Measurements from ENCODE around the gene ADCY2. TPM values are rescaled to one million over a fixed set of nuclear protein-coding genes. Genes with fewer than 3 reads are reported as not detected.

Gene ADCY2
- polyA plus RNA-seq, 3 donors: 4.5 to 6.8 (median 6.3) TPM

DNA sequence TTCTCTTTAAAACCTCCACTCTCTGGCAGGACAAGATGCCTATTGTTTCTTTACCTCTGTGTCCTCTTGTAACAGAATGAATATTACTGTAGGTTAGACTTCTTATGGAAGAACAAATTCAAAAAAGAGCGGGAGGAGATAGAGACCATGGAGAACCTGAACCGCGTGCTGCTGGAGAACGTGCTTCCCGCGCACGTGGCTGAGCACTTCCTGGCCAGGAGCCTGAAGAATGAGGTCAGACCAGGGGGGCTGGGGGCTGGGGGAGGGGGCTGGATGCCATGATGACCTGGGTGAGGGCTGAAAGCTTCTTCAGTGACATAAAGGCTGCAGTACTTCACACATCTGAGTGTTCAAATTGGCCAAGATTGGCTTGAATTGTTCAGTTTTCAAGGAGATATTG is 393.6 kb downstream of the ADCY2 start:
- DNase-seq (ENCODE audit: extremely low read depth in 1 of 11, low read depth in 9 of 11, low spot score in 4 of 11): no peak

DNA sequence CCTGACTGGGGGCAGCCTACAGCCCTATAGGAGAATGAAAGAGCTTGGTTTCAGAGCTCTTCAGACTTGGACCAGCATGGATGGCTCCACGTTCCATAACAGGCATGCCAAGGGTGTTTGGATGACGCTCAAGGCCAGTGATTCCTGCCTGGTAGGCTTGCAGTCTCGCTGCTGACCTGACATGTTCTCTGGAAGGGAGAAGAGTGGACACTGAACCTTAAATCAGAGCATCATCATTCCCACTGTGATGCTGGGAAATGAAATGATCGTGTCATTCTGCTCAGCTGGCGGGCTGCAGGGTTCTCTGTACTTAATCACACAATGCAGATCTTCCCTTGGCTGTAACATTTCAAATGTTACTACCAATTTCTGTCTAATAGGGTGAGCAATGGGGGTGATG is 398.0 kb downstream of the ADCY2 start:
- no peak for DNase-seq (ENCODE audit: extremely low read depth in 1 of 11, low read depth in 9 of 11, low spot score in 4 of 11)

DNA sequence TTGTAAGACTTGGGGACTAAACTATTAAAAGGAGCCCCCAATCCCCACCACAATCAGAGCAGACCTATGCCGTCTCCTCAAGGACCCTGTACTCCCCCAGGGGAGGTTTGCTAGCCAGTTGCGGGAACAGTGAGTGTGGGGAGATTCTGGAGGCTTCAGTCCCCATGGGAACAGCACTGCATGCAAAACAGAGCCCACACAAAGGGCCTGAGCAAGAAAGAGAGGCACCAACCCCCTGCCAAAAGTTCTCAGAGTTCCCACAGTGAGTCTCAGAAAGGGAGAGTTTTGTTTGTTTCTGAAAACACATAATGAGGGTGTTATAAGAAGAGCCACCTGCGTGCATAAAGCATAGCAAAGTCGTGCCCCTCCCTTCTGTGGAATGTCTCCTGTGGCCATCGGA is 398.4 kb downstream of the ADCY2 start:
- DNase-seq (ENCODE audit: extremely low read depth in 1 of 11, low read depth in 9 of 11, low spot score in 4 of 11): no peak

DNA sequence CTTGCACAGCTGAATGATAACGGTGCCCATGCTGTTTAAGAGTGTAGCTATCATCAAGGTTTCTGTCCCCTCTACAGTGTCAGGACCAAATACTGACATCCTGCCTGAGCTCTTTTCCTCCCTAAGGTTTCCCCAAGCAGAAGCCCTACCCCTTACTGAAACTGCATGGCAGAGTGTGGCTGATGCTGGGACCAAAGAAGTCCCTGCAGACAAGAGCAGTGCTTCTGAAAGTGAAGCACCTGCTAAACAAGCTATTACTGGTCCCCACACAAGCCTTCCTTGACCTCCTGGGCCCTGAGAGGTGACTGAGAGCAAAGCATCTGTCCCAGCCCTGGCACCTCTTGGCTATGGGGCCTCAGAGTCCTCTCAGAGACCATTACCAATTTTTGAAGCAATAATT is 398.9 kb downstream of the ADCY2 start:
- DNase-seq (ENCODE audit: extremely low read depth in 1 of 11, low read depth in 9 of 11, low spot score in 4 of 11): no peak

DNA sequence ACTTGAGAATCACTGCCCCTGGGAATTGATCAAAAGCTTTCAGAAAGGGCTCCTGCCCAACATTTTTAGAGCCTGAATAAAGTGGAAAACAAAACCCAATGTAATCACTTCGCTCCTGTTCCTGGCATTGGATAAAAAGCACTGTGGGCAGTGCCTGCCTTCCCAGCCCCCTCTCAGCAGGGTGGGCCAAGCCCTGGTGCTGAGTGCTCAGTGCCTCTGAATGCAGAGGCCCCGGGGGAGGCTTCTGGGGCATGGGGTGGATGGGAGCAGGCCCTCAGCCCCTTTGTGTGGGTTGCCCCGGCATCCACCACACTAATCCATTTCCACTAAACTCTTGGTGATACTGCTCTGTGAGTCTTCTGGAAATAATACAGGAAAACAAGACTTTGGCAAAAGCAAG is 399.4 kb downstream of the ADCY2 start:
- DNase-seq (ENCODE audit: extremely low read depth in 1 of 11, low read depth in 9 of 11, low spot score in 4 of 11): no peak

DNA sequence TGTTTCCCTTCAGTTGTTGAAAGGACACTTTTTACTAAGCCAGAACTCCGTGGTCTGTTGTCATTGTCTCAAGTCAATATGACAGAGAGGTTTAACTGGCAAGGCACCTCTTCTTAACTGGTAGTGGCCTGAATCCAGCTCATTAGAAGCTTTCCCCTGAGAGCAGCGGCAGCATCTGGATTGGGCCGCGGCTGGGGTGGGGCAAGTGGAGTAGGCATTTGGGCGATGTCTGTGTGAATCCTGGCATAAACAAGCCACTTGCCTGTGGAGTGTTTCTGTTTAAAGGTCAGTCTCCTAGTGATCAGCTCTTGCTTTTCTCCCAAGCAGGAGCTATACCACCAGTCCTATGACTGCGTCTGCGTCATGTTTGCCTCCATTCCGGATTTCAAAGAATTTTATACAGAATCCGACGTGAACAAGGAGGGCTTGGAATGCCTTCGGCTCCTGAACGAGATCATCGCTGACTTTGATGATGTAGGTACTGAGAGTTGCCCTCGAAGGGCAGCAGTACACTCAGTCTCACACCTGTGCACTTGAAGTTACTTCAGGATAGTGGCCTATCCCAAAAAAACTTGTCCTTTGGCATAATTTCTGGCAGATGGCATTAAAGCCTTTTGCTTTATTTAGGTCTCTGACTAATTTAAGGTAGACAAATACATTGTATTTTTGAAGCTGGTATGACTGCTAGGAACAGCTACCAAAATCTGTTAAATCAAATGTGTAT is 406.1 kb downstream of the ADCY2 start:
- DNase-seq (ENCODE audit: extremely low read depth in 1 of 11, low read depth in 9 of 11, low spot score in 4 of 11): no peak

DNA sequence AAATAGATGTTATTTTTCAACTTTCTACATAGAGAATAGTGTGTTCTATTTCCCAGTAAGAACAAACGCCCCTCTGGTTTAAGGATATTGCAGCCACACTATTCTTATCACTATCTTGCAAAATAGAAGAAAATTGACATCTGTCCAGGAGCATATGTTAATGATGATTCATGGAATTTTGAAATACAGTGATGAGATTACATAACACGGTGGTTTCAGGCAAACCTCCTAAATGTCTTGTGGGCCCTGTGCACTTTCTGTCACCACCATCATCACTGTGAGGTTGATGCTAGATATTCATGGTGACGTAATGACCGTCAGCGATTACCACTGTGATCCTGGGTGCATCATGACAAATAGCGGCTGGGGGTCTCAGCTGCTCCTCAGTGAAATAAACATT is 406.9 kb downstream of the ADCY2 start:
- DNase-seq (ENCODE audit: extremely low read depth in 1 of 11, low read depth in 9 of 11, low spot score in 4 of 11): no peak

DNA sequence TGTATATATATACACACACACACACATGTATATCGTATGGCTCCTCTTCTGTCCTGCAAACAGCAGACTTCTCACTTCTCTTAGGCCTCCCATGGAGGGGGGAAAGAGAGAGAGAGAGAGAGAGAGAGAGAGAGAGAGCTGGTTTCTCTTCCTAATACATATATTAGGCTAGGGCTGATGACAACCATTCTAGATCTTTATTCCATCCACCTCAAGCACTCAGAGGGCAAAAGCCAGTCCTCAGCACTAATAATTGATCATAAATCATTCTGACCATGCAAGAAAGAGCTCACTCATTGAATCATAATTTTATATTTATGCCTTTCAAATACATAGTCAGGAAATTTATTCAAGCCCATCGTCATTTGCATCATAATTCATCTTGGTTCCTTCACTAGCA is 408.0 kb downstream of the ADCY2 start:
- DNase-seq (ENCODE audit: extremely low read depth in 1 of 11, low read depth in 9 of 11, low spot score in 4 of 11): no peak

DNA sequence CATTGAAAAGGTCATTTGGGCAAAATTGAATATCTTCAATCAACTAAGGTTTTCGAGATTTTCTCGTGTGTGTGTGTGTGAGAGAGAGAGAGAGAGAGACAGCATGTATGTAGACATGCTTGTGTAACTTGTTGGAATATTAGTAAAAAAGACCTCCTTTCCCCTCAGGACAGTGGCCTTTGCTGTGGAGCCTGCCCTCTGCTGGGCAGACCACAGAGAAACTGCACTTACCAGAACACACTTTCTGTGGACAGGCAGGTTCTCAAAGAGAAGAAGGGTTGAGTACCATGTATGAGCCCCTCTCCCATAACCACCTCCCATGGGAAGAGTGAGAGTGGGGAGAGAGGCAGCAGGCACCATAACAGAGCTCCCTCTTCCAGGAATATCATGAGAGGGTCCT is 409.4 kb downstream of the ADCY2 start:
- DNase-seq (ENCODE audit: extremely low read depth in 1 of 11, low read depth in 9 of 11, low spot score in 4 of 11): no peak

DNA sequence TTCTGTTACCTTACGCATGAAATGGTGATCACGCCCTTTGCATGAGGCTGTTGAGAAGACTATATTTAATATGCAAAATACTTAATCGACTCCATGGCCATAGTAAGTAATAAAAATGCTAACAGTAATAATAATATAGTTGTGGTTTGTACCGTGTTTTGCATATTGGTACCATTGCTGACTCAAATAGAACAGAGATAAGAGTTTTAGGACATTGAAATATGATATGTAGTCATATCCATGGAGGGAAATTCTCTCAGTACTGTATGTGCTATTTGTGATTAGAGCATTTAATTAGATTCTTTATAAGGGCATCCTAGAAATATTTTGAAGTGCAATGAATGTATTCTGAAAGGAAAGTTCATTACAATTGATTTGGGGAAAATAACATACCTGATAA is 413.1 kb downstream of the ADCY2 start:
- DNase-seq (ENCODE audit: extremely low read depth in 1 of 11, low read depth in 9 of 11, low spot score in 4 of 11): no peak

DNA sequence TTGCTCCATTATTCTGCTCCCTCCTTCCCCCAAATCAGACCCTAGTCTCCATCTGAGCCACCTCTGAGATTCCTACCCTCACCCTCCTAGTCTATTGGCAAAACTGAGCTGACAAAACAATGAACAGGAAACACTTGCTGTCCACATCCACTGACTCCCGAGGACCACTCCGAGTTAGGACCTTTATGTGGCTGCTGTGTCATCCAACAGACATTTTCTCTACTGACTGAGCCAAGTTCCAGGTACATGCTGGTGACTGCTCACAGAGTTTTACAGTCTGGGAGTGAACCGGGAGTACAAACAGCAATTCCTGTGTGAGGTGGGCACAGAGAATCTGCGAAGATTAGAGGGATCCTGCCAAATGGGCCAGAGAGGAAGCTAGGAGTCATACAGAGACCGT is 415.8 kb downstream of the ADCY2 start:
- no peak for DNase-seq (ENCODE audit: extremely low read depth in 1 of 11, low read depth in 9 of 11, low spot score in 4 of 11)

DNA sequence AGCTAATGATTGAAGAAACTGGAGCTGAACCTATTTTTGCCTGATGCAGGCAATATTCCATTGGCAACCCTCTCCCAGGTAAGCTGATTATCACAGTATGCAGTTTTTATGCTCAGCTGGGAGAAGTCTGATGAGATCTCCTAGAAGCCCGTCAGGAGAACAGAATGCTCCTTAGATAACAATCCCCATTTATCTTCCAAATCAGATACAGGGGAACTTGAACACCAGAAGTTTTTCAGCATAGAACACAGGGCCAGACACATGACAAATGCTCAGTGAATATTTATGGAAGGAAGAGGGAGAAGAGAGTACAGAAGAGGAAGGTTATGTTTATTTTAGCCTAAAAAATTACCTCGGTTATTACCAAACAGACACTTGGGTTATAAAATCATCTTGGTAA is 417.1 kb downstream of the ADCY2 start:
- no peak for DNase-seq (ENCODE audit: extremely low read depth in 1 of 11, low read depth in 9 of 11, low spot score in 4 of 11)

DNA sequence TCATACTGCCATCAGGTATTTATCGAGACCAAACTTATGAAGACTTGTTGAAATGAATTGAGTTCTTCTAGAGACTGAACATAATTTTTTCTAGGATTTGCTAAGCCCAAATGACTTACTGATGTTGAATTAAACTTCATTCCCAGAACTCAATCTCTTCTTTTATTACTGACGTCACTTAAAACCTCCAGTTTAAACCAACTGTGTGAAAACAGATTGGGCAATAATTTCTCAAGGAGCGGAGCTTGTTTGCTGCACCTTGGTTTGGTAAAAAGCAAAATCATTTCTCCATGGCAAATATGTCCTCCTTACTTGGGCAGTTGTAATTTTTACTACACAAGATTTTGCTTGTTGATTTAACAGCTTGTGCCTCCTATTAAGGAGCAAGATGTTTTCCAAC is 417.6 kb downstream of the ADCY2 start:
- no peak for DNase-seq (ENCODE audit: extremely low read depth in 1 of 11, low read depth in 9 of 11, low spot score in 4 of 11)

DNA sequence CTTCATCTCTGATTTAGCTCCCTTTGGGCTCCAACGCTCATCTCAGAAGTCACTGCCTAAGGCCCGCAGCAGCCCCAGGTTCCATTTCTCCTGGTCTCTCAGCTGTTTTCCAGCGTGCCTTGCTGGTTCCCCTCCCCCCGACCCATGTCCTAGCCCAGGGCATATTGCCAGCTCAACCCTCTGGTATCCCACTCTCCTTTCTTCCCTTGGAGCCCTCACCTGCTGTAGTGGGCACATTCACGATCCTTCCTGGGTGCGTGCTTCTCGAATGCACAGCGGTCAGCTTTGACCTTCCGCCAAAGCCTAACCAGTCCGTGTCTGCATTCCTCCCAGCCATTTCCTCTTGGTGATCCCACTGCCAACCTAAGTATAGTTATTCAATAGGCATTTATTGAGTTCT is 418.9 kb downstream of the ADCY2 start:
- no peak for DNase-seq (ENCODE audit: extremely low read depth in 1 of 11, low read depth in 9 of 11, low spot score in 4 of 11)

DNA sequence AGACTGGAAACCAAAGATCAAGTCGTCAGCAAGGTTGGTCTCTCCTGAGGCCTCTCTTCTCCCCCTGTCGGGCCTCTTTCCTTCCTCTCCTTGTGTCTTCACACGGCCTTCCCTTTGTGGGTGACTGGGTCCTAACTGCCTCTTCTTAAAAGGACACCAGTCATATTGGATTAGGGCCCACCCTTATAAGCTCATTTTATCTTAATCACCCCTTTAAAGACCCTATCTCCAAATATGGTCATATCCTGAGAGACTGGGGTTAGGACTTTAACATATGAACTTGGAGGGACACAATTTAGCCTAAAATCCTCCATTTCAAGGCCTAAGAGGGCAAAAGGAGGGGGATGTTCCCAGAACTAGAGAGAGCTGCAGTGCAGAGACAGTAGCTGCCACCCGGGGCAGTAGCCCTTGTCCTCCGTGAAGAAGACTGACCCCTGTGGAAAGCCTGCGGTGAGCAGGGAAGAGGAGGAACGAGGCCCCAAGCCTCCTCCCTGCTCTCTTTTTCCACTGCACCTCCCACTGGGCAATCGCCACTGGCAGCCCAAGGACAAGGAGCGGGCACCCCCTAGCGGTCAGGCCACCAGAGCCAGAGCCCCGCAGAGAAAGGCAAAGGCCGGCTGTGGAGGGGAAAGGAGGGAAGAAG is 420.1 kb downstream of the ADCY2 start:
- DNase-seq (ENCODE audit: extremely low read depth in 1 of 11, low read depth in 9 of 11, low spot score in 4 of 11): peak; percentile 17 to 70 (median 56)

DNA sequence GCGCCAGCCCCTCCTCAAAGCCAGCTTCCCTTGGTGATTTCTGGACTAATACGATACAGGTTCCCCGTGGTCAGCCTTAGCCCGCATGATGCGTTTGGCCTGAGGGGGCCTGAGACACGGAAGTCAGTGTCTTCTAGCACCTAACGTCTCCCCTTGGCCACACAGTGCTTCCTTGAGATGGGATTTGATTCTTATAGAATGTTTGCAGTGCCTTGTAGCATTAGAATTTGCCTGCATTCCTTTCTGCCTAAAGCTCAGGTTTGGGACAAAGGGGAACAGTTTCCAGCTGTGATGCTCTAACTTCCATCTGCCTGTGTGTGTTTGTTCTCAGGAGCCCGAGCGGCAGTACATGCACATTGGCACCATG is 420.6 kb downstream of the ADCY2 start:
- no peak for DNase-seq (ENCODE audit: extremely low read depth in 1 of 11, low read depth in 9 of 11, low spot score in 4 of 11)

DNA sequence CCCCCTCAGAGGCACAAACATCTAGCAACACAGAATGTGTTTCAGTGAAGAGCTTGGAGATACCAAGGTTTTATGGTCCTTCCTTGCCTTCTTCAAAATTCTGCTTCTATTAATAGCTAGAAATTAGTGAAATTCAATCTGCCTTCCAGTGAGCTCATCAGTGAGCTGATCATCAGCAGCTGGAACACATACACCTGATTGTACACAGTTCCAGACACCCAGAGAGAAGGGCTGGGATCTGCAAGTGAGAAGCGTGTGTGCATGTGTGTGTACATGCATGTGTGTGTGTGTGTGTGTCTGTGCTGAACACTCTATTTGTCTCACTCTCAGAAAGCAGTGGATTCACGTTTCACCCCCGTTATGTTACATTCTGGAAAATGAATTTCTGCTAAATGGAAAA is 426.5 kb downstream of the ADCY2 start:
- no peak for DNase-seq (ENCODE audit: extremely low read depth in 1 of 11, low read depth in 9 of 11, low spot score in 4 of 11)

DNA sequence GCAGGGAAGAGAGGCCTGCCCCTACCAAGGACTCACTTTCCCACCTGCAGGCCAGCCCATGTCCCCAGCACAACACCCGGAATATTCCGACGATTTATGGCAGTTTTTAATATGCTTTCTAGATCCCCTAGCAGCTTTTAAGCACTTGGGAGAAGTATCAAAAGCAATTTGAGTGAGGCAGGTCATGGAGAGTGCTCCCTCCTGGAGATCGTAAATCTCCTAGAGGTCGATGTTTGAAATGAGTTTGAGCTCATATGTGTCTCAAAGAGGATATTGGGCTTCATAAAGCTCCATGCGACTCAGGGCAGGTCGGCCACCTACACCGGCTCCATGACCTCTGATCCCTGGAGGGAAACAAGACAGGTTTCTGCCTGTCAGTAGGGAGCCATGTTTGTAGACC is 427.7 kb downstream of the ADCY2 start:
- DNase-seq (ENCODE audit: extremely low read depth in 1 of 11, low read depth in 9 of 11, low spot score in 4 of 11): peak in 1 of 11 donors; percentile 18

DNA sequence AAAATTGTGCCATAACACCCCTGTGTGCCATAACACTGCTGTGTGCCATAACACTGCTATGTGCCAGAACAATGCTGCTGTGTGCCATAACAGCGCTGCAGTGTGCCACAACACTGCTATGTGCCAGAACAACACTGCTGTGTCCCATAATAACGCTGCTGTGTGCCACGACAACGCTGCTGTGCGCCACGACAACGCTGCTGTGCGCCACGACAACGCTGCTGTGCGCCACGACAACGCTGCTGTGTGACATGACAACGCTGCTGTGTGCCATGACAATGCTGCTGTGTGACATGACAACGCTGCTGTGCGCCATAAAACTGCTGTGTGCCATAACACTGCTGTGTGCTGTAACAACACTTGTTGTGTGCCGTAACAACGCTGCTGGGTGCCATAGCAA is 429.1 kb downstream of the ADCY2 start:
- no peak for DNase-seq (ENCODE audit: extremely low read depth in 1 of 11, low read depth in 9 of 11, low spot score in 4 of 11)

DNA sequence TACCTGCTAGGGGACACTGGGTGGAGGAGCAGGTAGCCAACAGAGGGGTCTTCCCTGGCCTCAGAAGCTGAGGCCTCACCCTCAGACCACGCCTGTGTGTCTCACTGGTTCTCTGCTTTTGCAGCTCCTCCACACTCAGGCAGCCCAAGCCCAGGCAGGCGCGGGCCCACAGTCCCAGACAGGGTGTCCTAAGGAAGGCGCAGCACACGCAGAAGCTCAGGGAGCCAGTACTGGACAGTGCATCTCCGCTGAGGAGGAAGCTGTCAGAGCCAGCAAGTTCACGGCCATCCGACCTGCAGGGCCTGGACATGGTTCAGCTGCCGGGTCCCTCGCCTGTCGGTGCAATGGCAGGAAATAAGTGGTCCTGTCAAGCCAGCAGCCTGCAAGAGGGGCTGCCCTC is 429.7 kb downstream of the ADCY2 start:
- no peak for DNase-seq (ENCODE audit: extremely low read depth in 1 of 11, low read depth in 9 of 11, low spot score in 4 of 11)

DNA sequence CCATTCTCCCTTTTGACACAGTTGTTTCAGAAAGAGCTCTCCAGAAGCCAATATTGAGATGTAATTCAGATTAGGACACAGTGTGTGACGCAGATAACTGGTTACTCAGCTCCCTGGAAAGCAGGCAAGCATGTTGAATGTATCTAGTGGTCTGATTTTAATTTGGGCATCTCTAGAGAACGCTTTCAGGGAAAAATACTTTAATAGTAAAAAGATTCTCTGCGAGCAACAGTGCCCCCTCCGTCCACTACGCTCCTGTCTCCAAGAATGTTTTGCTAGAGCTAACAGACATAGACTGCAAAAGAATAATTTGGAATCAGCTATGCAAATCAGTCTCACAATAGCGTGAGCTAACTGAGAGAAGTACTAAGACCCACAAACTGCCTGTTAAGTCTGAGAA is 431.7 kb downstream of the ADCY2 start:
- no peak for DNase-seq (ENCODE audit: extremely low read depth in 1 of 11, low read depth in 9 of 11, low spot score in 4 of 11)
